WTC11 (cell line): Measurements from ENCODE around the gene MAP3K2. TPM values are rescaled to one million over a fixed set of nuclear protein-coding genes. Genes with fewer than 3 reads are reported as not detected.
A peak's percentile ranks its signal among the peaks of the same experiment; 100 is the strongest.
"Not testable (repeated sequence)": the region's sequence is repeated elsewhere in the genome, so short reads cannot be mapped to it uniquely, and the experiment has no call there.

ENCODE experiments used
- ATAC-seq: fragments of 200-7000 bp; cut with Tn5 transposase; 2 replicates; pipeline ENCODE4 v1.10.0; 2021; ENCODE audit warnings: mild to moderate bottlenecking, moderate library complexity
- CTCF ChIA-PET: fragments of 300-600 bp; sonication (Branson Sonifier 250); formaldehyde crosslinking; loops from one replicate; lab custom pipeline; 2021; ENCODE audit warnings: antibody characterized with exemption; lab: Charles Lee
- POLR2A ChIA-PET: fragments of 350-600 bp; sonication (Branson Sonifier 250); formaldehyde crosslinking; loops from one replicate; lab custom pipeline; 2021; ENCODE audit warnings: antibody characterized with exemption; lab: Charles Lee
- DNase-seq: peaks from one replicate; pipeline ENCODE4 v3.0.0; 2021; ENCODE audit warnings: low spot score
- H3K27ac Mint-ChIP-seq: 2 replicates; pipeline ENCODE4 v1.8.0; 2021; ENCODE audit warnings: mixed read lengths
- H3K27me3 Mint-ChIP-seq: 2 replicates; pipeline ENCODE4 v1.8.0; 2021; ENCODE audit warnings: low read depth, mild to moderate bottlenecking, moderate library complexity, mixed read lengths
- H3K36me3 Mint-ChIP-seq: 2 replicates; pipeline ENCODE4 v1.8.0; 2021; ENCODE audit warnings: mixed read lengths
- H3K4me1 Mint-ChIP-seq: 2 replicates; pipeline ENCODE4 v1.8.0; 2022; ENCODE audit warnings: mixed read lengths
- H3K4me3 Mint-ChIP-seq: 2 replicates; pipeline ENCODE4 v1.8.0; 2021; ENCODE audit warnings: mild to moderate bottlenecking, moderate library complexity, mixed read lengths
- H3K9me3 Mint-ChIP-seq: 2 replicates; pipeline ENCODE4 v1.8.0; 2021; ENCODE audit warnings: mixed read lengths
- CBFB ChIP-seq: sonication (generic); formaldehyde crosslinking; IDR thresholded peaks from 2 replicates; pipeline ENCODE4 v1.8.1; 2022; ENCODE audit warnings: mild to moderate bottlenecking, low read depth, missing genetic modification reagents
- E2F5 ChIP-seq: sonication (generic); formaldehyde crosslinking; IDR thresholded peaks from 2 replicates; pipeline ENCODE4 v1.8.1; 2022; ENCODE audit warnings: mild to moderate bottlenecking, moderate library complexity, missing genetic modification reagents
- FOXK1 ChIP-seq: sonication (generic); formaldehyde crosslinking; IDR thresholded peaks from 2 replicates; pipeline ENCODE4 v1.8.0; 2022; ENCODE audit warnings: mild to moderate bottlenecking, moderate library complexity, missing genetic modification reagents
- FOXP1 ChIP-seq: sonication (generic); formaldehyde crosslinking; IDR thresholded peaks from 2 replicates; pipeline ENCODE4 v1.8.0; 2022; ENCODE audit warnings: missing genetic modification reagents, mild to moderate bottlenecking, moderate library complexity, borderline replicate concordance
- FOXP4 ChIP-seq: sonication (generic); formaldehyde crosslinking; IDR thresholded peaks from 2 replicates; pipeline ENCODE4 v1.8.0; 2022; ENCODE audit warnings: mild to moderate bottlenecking, missing genetic modification reagents
- GABPB1 ChIP-seq: sonication (generic); formaldehyde crosslinking; IDR thresholded peaks from 2 replicates; pipeline ENCODE4 v1.8.1; 2023; ENCODE audit warnings: mild to moderate bottlenecking, missing genetic modification reagents
- JAZF1 ChIP-seq: fragments of 250-450 bp; sonication (Bioruptor Pico); IDR thresholded peaks from 2 replicates; pipeline ENCODE4 v1.9.0; 2021; ENCODE audit warnings: moderate library complexity, mild to moderate bottlenecking, inconsistent platforms
- JUN ChIP-seq: sonication (generic); formaldehyde crosslinking; IDR thresholded peaks from 2 replicates; pipeline ENCODE4 v1.8.0; 2023; ENCODE audit warnings: mild to moderate bottlenecking, missing genetic modification reagents
- MAX ChIP-seq: sonication (generic); formaldehyde crosslinking; IDR thresholded peaks from 2 replicates; pipeline ENCODE4 v1.8.0; 2022; ENCODE audit warnings: mild to moderate bottlenecking, missing genetic modification reagents
- NFATC4 ChIP-seq: fragments of 250-450 bp; sonication (Bioruptor Pico); IDR thresholded peaks from 2 replicates; pipeline ENCODE4 v1.9.0; 2021; ENCODE audit warnings: mild to moderate bottlenecking
- PRDM15 ChIP-seq: sonication (generic); formaldehyde crosslinking; IDR thresholded peaks from 2 replicates; pipeline ENCODE4 v1.8.0; 2022; ENCODE audit warnings: missing genetic modification reagents
- SMAD3 ChIP-seq: sonication (generic); formaldehyde crosslinking; IDR thresholded peaks from 2 replicates; pipeline ENCODE4 v1.8.0; 2022; ENCODE audit warnings: missing genetic modification reagents, mild to moderate bottlenecking, borderline replicate concordance
- TCF7 ChIP-seq: sonication (generic); formaldehyde crosslinking; IDR thresholded peaks from 2 replicates; pipeline ENCODE4 v1.8.0; 2022; ENCODE audit warnings: mild to moderate bottlenecking, low read depth, missing genetic modification reagents, moderate library complexity
- ZNF281 ChIP-seq: sonication (generic); formaldehyde crosslinking; IDR thresholded peaks from 2 replicates; pipeline ENCODE4 v1.8.0; 2023; ENCODE audit warnings: mild to moderate bottlenecking, missing genetic modification reagents
- ZNF317 ChIP-seq: sonication (generic); formaldehyde crosslinking; IDR thresholded peaks from 2 replicates; pipeline ENCODE4 v1.8.1; 2023; ENCODE audit warnings: low read depth, mild to moderate bottlenecking, moderate library complexity, missing genetic modification reagents, borderline replicate concordance
- ZNF396 ChIP-seq: fragments of 250-450 bp; sonication (Bioruptor Pico); IDR thresholded peaks from 2 replicates; pipeline ENCODE4 v1.8.0; 2021; ENCODE audit warnings: mild to moderate bottlenecking, moderate library complexity, borderline replicate concordance
- ZNF512 ChIP-seq: sonication (generic); formaldehyde crosslinking; IDR thresholded peaks from 2 replicates; pipeline ENCODE4 v1.8.1; 2022; ENCODE audit warnings: missing genetic modification reagents, borderline replicate concordance
- total RNA-seq: library from RNA; stranded (reverse); gene quantifications from 3 replicates; pipeline ENCODE4 v1.2.3, GENCODE V29; 2021

MAP3K2 gene
- total RNA-seq, 1 experiment from 2014 or later = 26.9 TPM

- TF ChIP-seq TCF7 (CRISPR knock-in tag) (no peak), GABPB1 (CRISPR knock-in tag) (no peak), NFATC4 (no peak)
Measured at GRCh38 chr2:127410871-127411652, 23.3 kb upstream of the MAP3K2 start (continued).

- H3K27ac Mint-ChIP-seq, CTCF ChIA-PET, DNase-seq: not testable (repeated sequence)
Measured at GRCh38 chr2:127409716-127410115, 21.9 kb upstream of the MAP3K2 start.

GRCh38 chr2:127408807-127409099 lies 21.0 kb upstream of the MAP3K2 start:
- TF ChIP-seq JAZF1 (CRISPR knock-in tag) (no peak), ZNF281 (CRISPR knock-in tag) (no peak), JUN (CRISPR knock-in tag) (no peak), SMAD3 (no peak), MAX (no peak), FOXK1 (no peak), ZNF396 (CRISPR knock-in tag) (no peak), ZNF512 (CRISPR knock-in tag) (no peak), FOXP1 (CRISPR knock-in tag) (no peak), E2F5 (no peak), FOXP4 (CRISPR knock-in tag) (no peak), PRDM15 (CRISPR knock-in tag) (no peak; the same call in 1 of the 2 replicates), ZNF317 (CRISPR knock-in tag) (no peak), CBFB (CRISPR knock-in tag) (no peak)
- DNase-seq = no peak
- Mint-ChIP-seq H3K4me3 (peak overlapping the region; percentile 68), H3K36me3 (peaks cover 10% of the 10 kb centered on the region), H3K9me3 (peaks cover 14% of the 10 kb centered on the region), H3K4me1 (peaks cover 11% of the 10 kb centered on the region), H3K27me3 (peaks cover 10% of the 10 kb centered on the region), H3K27ac (no peak overlapping the region)
- POLR2A ChIA-PET = interaction anchor here (0.6 to 1.4 kb wide), 2 partner anchors 14 to 64 kb away, joined by 5 to 6 read pairs; no protein-coding TSS in a partner anchor
- no peak for ATAC-seq
- CTCF ChIA-PET = interaction anchor here (0.5 to 1.9 kb wide), 3 partner anchors 14 to 74 kb away, joined by 3 to 9 read pairs (median 7); no protein-coding TSS in a partner anchor

More at GRCh38 chr2:127409716-127410115, 21.9 kb upstream of the MAP3K2 start:
- H3K27me3 Mint-ChIP-seq = peaks cover 19% of the 10 kb centered on the region
- H3K4me1 Mint-ChIP-seq = peaks cover 11% of the 10 kb centered on the region
- ATAC-seq, H3K4me3 Mint-ChIP-seq, POLR2A ChIA-PET: not testable (repeated sequence)
- peaks cover 12% of the 10 kb centered on the region for H3K36me3 Mint-ChIP-seq
- peaks cover 17% of the 10 kb centered on the region for H3K9me3 Mint-ChIP-seq
